ENCODE results near the gene TMEM258.

TMEM258 gene

GRCh38 chr11:61756147-61756451, 36.3 kb downstream of the TMEM258 start:
- CTCF ChIA-PET = interaction anchor here (0.7 to 1.6 kb wide), 5 partner anchors 9 to 32 kb away, joined by 3 to 8 read pairs (median 4); no protein-coding TSS in a partner anchor
- no peak overlapping the region for H3K4me3 ChIP-seq (ENCODE audit: low read depth, low read length)
- no peaks in the 10 kb centered on the region for H3K36me3 ChIP-seq (ENCODE audit: control insufficient read depth in 2 of 2, insufficient read depth in 1 of 2, low read length in 2 of 2)
- no peak overlapping the region for H3K27ac ChIP-seq (ENCODE audit: extremely low read depth, low read depth, low read length)
- H3K9me3 ChIP-seq (ENCODE audit: control insufficient read depth, insufficient read depth, low read depth, low read length) = no peaks in the 10 kb centered on the region
- no peaks in the 10 kb centered on the region; the same call in 1 of the 2 replicates for H3K4me1 ChIP-seq (ENCODE audit: control insufficient read depth, insufficient read depth, low read length)
- POLR2A ChIA-PET = no interaction called here
- TF ChIP-seq ZNF624 (tag by site-specific recombination; IDR thresholded peaks at IDR 0.05) (no peak), EGR2 (tag by site-specific recombination; IDR thresholded peaks at IDR 0.05; ENCODE audit: low read depth) (0 out of 2 replicates have a peak, but pooled peaks have one; percentile 6)

DNA sequence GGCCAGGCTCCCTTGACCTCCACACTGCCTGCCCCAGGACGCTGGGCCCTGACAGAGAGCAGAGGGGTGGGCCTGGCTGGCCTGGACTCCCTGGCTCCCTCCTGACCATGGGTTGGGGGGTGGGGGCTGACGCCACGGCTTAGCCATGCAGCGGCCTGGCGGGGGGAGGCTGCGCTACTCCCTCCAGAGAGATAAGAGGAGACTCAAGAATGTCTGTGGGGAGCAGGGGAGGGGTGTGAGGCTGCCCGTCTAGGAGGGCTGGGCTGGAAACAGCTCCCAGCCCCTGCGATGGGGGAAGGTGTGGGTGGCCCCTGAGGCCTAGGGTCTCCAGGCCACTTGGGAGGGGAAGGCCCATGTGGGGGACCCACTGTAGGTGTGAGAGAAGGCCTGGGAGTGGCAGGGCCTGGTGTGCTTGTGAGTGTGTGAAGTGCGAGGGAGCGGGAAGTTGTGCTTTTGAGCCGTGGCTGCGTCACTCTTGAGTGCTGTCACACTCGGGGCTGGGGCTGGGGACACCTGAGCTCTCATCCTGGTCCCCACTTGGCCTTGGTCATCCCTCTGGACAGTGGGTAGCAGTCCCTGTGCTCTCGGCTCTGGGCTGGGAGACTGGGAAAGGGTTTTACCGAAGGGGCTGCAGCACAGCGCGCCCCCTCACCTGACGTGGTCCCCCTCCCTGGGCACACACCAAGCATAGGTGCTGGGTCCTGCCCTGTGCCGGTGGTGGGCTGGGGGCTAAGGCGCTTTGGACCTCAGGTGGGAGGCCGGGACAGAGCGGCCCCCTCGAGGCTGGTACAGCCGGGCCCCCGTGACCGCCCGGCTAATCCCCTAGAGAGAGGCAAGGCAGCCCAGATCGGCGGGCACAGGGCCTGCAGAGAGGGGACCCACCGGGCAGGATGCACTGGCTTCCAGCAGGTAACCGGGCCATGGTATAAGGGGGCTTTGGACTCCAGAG, 37.6 kb downstream of the TMEM258 start:
- Histone ChIP-seq H3K36me3 (ENCODE audit: control insufficient read depth in 2 of 2, insufficient read depth in 1 of 2, low read length in 2 of 2) (no peaks in the 10 kb centered on the region), H3K4me1 (ENCODE audit: control insufficient read depth, insufficient read depth, low read length) (no peaks in the 10 kb centered on the region; the same call in 1 of the 2 replicates), H3K4me3 (ENCODE audit: low read depth, low read length) (no peak overlapping the region), H3K27ac (ENCODE audit: extremely low read depth, low read depth, low read length) (no peak overlapping the region), H3K9me3 (ENCODE audit: control insufficient read depth, insufficient read depth, low read depth, low read length) (no peaks in the 10 kb centered on the region)
- TF ChIP-seq ZIC2 (tag by site-specific recombination; IDR thresholded peaks at IDR 0.05) = no peak
- no peak for TF ChIP-seq ZNF114 (tag by site-specific recombination; IDR thresholded peaks at IDR 0.05)
- no peak for TF ChIP-seq ZNF433 (tag by site-specific recombination; IDR thresholded peaks at IDR 0.05; ENCODE audit: low read depth)
- no peak for TF ChIP-seq ZNF664 (tag by site-specific recombination; IDR thresholded peaks at IDR 0.05)
- no peak for TF ChIP-seq ZNF623 (tag by site-specific recombination; IDR thresholded peaks at IDR 0.05)
- no peak for TF ChIP-seq ZNF654 (tag by site-specific recombination; IDR thresholded peaks at IDR 0.05; ENCODE audit: low read depth)
- TF ChIP-seq ZFP41 (tag by site-specific recombination; IDR thresholded peaks at IDR 0.05; ENCODE audit: borderline replicate concordance) = no peak
- no peak for TF ChIP-seq SP7 (tag by site-specific recombination; IDR thresholded peaks at IDR 0.05)
- TF ChIP-seq, protein P1, sequence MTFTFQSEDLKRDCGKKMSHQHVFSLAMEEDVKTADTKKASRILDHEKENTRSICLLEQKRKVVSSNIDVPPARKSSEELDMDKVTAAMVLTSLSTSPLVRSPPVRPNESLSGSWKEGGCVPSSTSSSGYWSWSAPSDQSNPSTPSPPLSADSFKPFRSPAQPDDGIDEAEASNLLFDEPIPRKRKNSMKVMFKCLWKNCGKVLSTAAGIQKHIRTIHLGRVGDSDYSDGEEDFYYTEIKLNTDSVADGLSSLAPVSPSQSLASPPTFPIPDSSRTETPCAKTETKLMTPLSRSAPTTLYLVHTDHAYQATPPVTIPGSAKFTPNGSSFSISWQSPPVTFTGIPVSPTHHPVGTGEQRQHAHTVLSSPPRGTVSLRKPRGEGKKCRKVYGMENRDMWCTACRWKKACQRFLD (tag by site-specific recombination; IDR thresholded peaks at IDR 0.05) = no peak
- TF ChIP-seq, protein P2, sequence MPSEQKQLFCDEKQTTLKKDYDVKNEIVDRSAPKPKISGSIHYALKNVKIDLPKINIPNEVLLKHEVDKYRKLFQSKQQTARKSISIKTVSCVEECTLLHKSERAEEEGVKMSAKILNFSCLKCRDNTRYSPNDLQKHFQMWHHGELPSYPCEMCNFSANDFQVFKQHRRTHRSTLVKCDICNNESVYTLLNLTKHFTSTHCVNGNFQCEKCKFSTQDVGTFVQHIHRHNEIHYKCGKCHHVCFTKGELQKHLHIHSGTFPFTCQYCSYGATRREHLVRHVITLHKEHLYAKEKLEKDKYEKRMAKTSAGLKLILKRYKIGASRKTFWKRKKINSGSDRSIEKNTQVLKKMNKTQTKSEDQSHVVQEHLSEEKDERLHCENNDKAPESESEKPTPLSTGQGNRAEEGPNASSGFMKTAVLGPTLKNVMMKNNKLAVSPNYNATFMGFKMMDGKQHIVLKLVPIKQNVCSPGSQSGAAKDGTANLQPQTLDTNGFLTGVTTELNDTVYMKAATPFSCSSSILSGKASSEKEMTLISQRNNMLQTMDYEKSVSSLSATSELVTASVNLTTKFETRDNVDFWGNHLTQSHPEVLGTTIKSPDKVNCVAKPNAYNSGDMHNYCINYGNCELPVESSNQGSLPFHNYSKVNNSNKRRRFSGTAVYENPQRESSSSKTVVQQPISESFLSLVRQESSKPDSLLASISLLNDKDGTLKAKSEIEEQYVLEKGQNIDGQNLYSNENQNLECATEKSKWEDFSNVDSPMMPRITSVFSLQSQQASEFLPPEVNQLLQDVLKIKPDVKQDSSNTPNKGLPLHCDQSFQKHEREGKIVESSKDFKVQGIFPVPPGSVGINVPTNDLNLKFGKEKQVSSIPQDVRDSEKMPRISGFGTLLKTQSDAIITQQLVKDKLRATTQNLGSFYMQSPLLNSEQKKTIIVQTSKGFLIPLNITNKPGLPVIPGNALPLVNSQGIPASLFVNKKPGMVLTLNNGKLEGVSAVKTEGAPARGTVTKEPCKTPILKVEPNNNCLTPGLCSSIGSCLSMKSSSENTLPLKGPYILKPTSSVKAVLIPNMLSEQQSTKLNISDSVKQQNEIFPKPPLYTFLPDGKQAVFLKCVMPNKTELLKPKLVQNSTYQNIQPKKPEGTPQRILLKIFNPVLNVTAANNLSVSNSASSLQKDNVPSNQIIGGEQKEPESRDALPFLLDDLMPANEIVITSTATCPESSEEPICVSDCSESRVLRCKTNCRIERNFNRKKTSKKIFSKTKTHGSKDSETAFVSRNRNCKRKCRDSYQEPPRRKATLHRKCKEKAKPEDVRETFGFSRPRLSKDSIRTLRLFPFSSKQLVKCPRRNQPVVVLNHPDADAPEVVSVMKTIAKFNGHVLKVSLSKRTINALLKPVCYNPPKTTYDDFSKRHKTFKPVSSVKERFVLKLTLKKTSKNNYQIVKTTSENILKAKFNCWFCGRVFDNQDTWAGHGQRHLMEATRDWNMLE (tag by site-specific recombination; conservative IDR thresholded peaks at IDR 0.05; ENCODE audit: low read depth) = no peak
- TF ChIP-seq SP2 (tag by site-specific recombination; IDR thresholded peaks at IDR 0.05) = no peak
- TF ChIP-seq KLF8 (tag by site-specific recombination; IDR thresholded peaks at IDR 0.05) = no peak
- no peak for TF ChIP-seq TCF7L2 (IDR thresholded peaks at IDR 0.05; ENCODE audit: borderline replicate concordance, low read depth, low read length)
- no peak for TF ChIP-seq ZNF391 (tag by site-specific recombination; IDR thresholded peaks at IDR 0.05; ENCODE audit: borderline replicate concordance, low read depth)
- no peak for TF ChIP-seq YY1 (tag by site-specific recombination; IDR thresholded peaks at IDR 0.05)
- ChIA-PET CTCF (interaction anchor here (0.6 to 1.7 kb wide), 5 partner anchors 12 to 354 kb away, joined by 3 to 5 read pairs (median 3); no protein-coding TSS in a partner anchor), POLR2A (no interaction called here)

Measured in HEK293 (cell line).